Stimulated activated CD8-positive, alpha-beta memory T cell treated with anti-CD3 and anti-CD28 coated beads, Interleukin-12 subunit alpha, Interleukin-12 subunit beta, amount 100 ng/mL, for 24 hours (primary cell): Measurements from ENCODE around the gene GTPBP3.

Experiments
- DNase-seq: peaks from one replicate; pipeline ENCODE4 v3.0.0-alpha.2; 2020; ENCODE audit errors: extremely low read depth

The GTPBP3 gene

DNA sequence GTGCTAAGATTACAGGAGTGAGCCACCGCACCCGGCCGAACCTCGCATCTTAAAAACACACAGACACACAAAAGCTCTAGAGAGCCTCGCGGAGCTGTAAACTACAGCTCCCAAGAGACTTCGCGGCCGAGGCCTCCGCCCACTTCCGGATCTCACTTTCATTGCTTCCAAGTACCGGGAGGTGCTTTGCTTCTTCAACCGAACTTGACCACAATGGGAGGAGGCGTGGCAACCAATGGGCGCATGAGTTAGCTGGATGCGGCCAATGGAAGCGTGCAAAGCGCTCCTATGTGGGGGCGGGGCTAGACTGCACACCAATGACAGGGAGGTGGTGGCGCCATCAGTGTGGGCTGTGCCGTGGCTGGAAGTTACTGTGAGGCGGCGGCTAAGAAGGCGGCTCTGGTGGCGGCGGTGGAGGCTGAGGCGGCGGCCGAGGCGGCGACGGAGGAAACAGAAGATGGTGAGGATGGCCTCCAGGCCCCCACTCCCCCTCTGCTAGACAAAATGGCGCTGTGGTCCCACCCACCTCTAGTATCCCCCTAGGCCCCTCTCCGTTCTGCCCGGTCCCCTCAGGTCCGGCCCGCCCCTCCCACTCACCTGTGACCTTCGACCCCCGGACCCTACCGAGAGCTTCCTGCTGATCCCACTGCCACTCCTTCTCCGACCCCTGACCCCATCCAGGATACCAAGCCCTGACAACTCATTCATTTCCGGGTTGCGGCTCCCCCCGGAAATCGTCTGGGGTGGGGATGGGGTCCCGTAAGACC lies 28.0 kb upstream of the GTPBP3 start, which contains the start of gene DDA1:
DDA1 (plus strand) TSS at position 366 of the 767 bp plus-strand sequence; CDS start at position 458, 92 bp downstream.
- peak; percentile 96 for DNase-seq

DNA sequence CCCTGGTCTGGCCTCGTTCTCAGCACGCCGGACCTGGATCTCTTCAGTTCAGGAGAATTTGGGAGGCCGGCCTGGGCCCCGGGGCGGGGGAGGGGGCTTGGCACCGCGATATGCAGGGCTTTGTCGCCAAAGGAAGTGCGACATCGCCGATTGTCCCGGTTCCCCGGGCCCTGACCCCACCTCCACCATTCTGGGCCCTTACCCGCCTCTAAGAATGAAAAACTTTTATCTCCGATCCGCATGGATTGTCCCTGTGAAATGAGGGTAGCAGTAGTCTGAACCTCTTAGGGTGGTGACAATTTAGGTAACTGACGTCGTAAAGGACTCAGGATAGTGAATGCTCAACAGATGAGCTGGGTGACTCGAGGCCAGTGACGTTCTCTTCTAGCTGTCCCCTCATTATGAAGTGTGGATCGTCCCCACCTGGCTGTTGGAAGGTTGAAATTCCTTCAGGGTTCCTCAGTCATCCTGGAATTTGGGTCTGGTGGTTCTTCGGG lies 27.3 kb upstream of the GTPBP3 start:
- DNase-seq, result no peak

GRCh38 chr19:17311455-17312188 lies 25.7 kb upstream of the GTPBP3 start:
- DNase-seq, result no peak

DNA sequence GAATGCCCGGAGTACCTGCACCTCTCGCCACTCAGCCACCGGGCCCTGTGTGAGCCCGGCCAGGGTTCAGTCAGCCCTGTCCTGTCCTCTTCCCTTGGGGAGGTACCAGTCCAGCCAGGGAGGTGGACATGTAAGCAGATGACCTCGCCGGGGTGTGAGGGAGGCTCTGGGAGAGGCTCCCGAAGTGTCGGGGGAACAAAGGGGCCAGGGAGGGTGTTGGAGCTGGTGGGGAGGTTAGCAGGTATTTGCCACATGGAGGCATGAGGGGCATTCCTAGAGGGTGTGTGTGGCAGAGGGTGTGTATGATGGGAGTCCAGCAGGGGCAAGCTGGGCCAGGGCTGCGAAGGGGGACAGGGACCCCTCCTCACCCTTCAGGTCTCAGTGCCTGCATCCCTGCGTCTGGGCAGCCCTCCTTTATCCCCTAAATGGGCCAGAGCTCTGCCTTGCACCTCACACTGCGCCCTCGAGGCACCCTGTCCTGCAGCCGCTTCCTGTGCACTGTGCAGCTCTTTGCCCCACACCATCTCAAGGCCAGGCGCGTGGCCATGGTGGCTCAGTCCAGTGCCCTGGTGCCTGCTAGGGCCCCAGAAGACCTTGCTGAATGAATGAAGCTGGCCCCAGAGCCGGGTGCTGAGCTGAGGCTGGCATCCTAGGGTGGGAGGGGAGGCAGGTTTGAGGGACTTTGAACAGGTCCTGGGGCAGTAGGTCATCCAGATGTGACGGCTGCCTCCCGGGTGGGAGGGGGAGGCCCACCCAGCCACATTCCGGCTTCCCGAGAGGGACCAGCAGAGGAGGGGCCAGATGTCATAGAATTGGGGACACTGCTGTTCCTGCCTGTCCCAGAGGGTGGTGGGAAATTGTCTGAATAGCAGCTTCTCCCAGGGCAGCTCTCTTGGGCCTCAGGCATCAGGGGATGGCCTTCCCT lies 24.9 kb upstream of the GTPBP3 start:
- DNase-seq, result no peak

DNA sequence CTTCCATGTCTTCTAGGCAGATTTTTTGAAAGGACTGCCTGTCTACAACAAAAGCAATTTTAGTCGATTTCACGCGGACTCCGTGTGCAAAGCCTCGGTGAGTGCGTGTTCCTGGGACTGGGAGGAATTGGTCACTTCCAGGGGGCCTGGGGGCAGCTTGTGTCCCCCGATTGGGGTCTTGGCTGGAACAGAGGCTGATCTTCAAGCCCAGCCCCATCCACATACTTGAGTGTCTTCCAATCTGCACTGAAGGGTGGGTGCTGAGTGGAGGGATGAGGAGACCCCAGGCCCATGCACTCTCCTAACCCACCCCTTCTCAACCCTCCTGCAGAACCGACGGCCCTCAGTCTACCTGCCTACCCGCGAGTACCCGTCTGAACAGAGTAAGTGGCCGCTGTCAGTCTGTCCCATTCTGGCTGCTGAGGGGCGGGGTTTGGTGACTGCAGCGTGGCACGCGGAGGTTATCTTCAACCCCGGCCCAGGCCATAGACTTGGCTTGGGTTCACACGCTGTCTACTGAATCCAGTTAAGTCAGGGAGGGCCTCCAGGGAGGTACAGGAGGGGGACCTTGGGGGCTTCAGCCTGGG lies 23.3 kb upstream of the GTPBP3 start:
- DNase-seq, result no peak

- DNase-seq, result no peak
Observed at GRCh38 chr19:17318966-17319365, 18.4 kb upstream of the GTPBP3 start.

- DNase-seq, result no peak
Observed at GRCh38 chr19:17319473-17320238, 17.7 kb upstream of the GTPBP3 start.

DNA sequence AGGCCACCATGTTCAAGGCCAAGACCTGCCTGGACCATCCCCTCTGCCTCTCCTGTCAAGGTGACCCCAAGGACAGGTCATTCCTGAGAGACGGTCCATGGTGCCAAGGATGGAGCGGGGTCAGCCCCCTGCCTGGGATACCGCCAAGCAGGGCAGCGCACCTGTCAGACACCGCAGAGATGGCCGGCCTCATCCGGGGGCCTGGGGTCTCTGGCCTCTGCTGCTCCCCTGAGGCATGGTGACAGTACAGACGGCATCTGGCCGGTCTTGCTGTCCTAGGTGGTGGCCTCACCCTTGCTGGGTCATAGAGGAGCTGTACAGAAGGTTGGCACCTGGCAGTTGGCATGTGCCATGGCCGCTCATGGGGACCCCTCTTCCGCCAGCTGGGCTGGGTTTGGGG lies 16.9 kb upstream of the GTPBP3 start:
- DNase-seq, result no peak

GRCh38 chr19:17321655-17322489 lies 15.5 kb upstream of the GTPBP3 start:
- DNase-seq, result no peak

- DNase-seq, result no peak
Observed at GRCh38 chr19:17322854-17323253, 14.5 kb upstream of the GTPBP3 start.

GRCh38 chr19:17323300-17323963 lies 13.9 kb upstream of the GTPBP3 start:
- no peak for DNase-seq

DNA sequence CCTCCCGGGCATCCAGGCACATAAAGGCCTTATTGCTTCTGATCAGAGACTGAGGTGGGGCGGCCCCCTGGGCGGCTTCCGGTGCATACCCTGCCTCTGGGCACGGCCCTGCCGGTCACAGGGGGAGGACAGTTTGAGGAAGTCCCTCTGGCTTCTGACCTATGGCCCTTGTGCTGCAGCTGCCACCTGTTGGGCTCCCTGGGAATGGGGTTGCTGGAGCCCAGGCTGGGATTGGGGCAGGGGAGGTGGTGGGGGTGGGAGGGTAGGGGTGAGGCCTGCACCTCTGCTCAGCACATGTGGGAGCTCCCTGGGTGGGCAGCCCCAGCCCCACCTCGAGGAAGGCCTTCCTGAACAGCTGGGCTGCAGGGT lies 13.4 kb upstream of the GTPBP3 start:
- no peak for DNase-seq

- no peak for DNase-seq
Observed at GRCh38 chr19:17324357-17325114, 12.8 kb upstream of the GTPBP3 start.

GRCh38 chr19:17325133-17325532 lies 12.2 kb upstream of the GTPBP3 start:
- DNase-seq, result no peak

GRCh38 chr19:17325881-17326594 lies 11.3 kb upstream of the GTPBP3 start:
- DNase-seq, result no peak

GRCh38 chr19:17326595-17326966 lies 10.8 kb upstream of the GTPBP3 start:
- DNase-seq, result no peak

DNA sequence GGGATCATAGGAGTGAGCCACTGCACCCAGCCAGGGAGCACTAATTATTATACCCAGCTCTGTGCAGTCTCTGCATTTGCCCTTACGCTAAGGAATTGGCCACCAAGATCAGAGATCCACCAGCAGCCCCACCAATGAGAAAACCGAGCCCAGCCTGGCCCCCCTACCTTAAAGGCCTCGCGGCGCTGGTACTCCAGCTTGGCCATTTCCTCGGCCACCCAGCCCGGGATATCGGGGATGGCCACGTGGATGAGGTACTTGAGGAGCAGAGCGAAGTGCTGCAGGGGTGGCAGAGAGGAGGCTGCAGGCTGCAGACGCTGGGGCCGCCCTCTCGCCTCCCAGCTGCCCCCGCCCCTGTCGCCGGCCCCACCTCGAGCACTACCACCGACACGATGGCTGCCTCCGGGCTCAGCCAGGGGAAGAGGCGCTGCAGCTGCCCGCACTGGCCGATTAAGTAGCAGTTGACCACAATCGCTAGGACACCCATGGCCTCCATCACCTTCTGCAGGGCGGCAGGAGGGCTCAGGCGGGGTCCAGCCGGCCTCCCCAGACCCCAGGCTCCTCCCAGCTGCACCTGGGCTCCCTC lies 10.2 kb upstream of the GTPBP3 start:
- no peak for DNase-seq
